Peyer's patch (tissue), 4 donors: ENCODE results near the gene CUL3.

ENCODE experiments used
- POLR2A ChIP-seq, 2 donors: fragments of 450-650 bp; IDR thresholded peaks; one replicate each; pipeline ENCODE4 v1.5.1; 2017; ENCODE audit warnings: antibody characterized with exemption in 2 of 2, mild to moderate bottlenecking in 2 of 2, moderate library complexity in 2 of 2
- TF ChIP-seq, protein P1 (sequence below), 6 experiments: fragments of 450-650 bp in 4 of 6; fragments of 200-600 bp in 2 of 6; sonication (generic) in 1 of 6; IDR thresholded peaks; one replicate each; pipeline ENCODE4 v1.5.1; 2017 to 2019; ENCODE audit warnings: antibody characterized with exemption in 6 of 6, mild to moderate bottlenecking in 3 of 6, moderate library complexity in 1 of 6

DNA sequence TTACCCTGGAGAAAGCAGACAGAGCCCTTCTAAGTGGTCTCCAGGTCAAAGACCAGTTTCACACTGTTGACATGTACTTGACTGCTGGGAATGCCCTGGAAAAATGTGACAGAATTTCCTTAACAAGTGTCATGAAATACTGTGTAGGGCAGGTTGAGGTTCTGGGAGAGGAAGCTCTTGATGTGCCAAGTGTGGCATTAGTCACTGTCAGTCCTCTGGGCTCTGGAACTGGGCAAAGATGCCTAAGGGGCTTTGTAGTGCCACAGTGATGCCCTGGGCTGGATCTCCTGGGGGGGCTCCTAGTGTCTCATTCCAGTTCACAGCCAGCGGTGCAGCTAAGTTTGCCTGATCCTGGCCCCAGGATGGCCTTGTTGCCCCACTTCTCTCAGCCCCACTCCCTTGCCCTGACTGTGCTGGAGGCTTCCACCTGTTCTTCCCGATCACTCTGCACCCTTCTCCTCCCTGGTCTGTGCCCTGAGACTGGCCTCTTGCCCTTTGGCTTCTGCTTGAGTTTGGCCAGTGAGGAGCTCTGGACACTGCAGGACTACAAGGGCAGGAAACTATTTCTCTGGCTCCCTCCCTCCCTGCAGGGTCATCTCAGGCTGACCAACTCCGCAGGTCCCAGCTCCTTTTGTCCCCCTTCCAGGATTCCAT lies 156.2 kb downstream of the CUL3 start:
- TF ChIP-seq, protein P1, sequence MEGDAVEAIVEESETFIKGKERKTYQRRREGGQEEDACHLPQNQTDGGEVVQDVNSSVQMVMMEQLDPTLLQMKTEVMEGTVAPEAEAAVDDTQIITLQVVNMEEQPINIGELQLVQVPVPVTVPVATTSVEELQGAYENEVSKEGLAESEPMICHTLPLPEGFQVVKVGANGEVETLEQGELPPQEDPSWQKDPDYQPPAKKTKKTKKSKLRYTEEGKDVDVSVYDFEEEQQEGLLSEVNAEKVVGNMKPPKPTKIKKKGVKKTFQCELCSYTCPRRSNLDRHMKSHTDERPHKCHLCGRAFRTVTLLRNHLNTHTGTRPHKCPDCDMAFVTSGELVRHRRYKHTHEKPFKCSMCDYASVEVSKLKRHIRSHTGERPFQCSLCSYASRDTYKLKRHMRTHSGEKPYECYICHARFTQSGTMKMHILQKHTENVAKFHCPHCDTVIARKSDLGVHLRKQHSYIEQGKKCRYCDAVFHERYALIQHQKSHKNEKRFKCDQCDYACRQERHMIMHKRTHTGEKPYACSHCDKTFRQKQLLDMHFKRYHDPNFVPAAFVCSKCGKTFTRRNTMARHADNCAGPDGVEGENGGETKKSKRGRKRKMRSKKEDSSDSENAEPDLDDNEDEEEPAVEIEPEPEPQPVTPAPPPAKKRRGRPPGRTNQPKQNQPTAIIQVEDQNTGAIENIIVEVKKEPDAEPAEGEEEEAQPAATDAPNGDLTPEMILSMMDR (IDR thresholded peaks at IDR 0.05), result no peak
- no peak for TF ChIP-seq POLR2A (IDR thresholded peaks at IDR 0.05)
